ENCODE results near the gene GRIK2.

Gene GRIK2

GRCh38 chr6:101811108-101811507 lies 417.6 kb downstream of the GRIK2 start:
- no peak for DNase-seq

- no peak for DNase-seq
Measured at GRCh38 chr6:101816716-101817115, 423.2 kb downstream of the GRIK2 start.

- DNase-seq: peak in 2 of 3 experiments; percentile 6 to 17
Measured at GRCh38 chr6:101818051-101818450, 424.5 kb downstream of the GRIK2 start.

GRCh38 chr6:101824551-101825345 lies 431.2 kb downstream of the GRIK2 start:
- DNase-seq: no peak

- no peak for DNase-seq
Measured at GRCh38 chr6:101826269-101826668, 432.8 kb downstream of the GRIK2 start.

- no peak for DNase-seq
Measured at GRCh38 chr6:101826678-101827077, 433.2 kb downstream of the GRIK2 start.

GRCh38 chr6:101830501-101831031 lies 437.1 kb downstream of the GRIK2 start:
- DNase-seq: no peak

GRCh38 chr6:101832371-101832770 lies 438.9 kb downstream of the GRIK2 start:
- no peak for DNase-seq

GRCh38 chr6:101840100-101840499 lies 446.6 kb downstream of the GRIK2 start:
- no peak for DNase-seq

GRCh38 chr6:101845172-101845571 lies 451.7 kb downstream of the GRIK2 start:
- no peak for DNase-seq

- no peak for DNase-seq
Measured at GRCh38 chr6:101845621-101846020, 452.1 kb downstream of the GRIK2 start.

GRCh38 chr6:101847690-101848089 lies 454.2 kb downstream of the GRIK2 start:
- DNase-seq: no peak

GRCh38 chr6:101851911-101852310 lies 458.4 kb downstream of the GRIK2 start:
- no peak for DNase-seq

- no peak for DNase-seq
Measured at GRCh38 chr6:101853231-101854085, 459.9 kb downstream of the GRIK2 start.

GRCh38 chr6:101876431-101876830 lies 482.9 kb downstream of the GRIK2 start:
- peak in 2 of 3 experiments; percentile 32 to 89 for DNase-seq

GRCh38 chr6:101878554-101879276 lies 485.2 kb downstream of the GRIK2 start:
- no peak for DNase-seq

- DNase-seq: no peak
Measured at GRCh38 chr6:101879782-101880181, 486.3 kb downstream of the GRIK2 start.

- no peak for DNase-seq
Measured at GRCh38 chr6:101883505-101883904, 490.0 kb downstream of the GRIK2 start.

GRCh38 chr6:101887532-101887931 lies 494.0 kb downstream of the GRIK2 start:
- no peak for DNase-seq

GRCh38 chr6:101907356-101908217 lies 514.1 kb downstream of the GRIK2 start:
- no peak for DNase-seq

GRCh38 chr6:101909366-101909765 lies 515.9 kb downstream of the GRIK2 start:
- no peak for DNase-seq

GRCh38 chr6:101912311-101912710 lies 518.8 kb downstream of the GRIK2 start:
- DNase-seq: no peak

Measured in NCI-H1417 (cell line).